Peyer's patch (tissue), 4 donors: Measurements from ENCODE around the gene RAD54L.

Experiments used
- CTCF ChIP-seq, 6 experiments: fragments of 450-650 bp in 4 of 6; fragments of 200-600 bp in 2 of 6; sonication (generic) in 1 of 6; IDR thresholded peaks; one replicate each; pipeline ENCODE4 v1.5.1; 2017 to 2019; ENCODE audit warnings: antibody characterized with exemption in 6 of 6, mild to moderate bottlenecking in 3 of 6, moderate library complexity in 1 of 6
- POLR2A ChIP-seq, 2 donors: fragments of 450-650 bp; IDR thresholded peaks; one replicate each; pipeline ENCODE4 v1.5.1; 2017; ENCODE audit warnings: antibody characterized with exemption in 2 of 2, mild to moderate bottlenecking in 2 of 2, moderate library complexity in 2 of 2

DNA sequence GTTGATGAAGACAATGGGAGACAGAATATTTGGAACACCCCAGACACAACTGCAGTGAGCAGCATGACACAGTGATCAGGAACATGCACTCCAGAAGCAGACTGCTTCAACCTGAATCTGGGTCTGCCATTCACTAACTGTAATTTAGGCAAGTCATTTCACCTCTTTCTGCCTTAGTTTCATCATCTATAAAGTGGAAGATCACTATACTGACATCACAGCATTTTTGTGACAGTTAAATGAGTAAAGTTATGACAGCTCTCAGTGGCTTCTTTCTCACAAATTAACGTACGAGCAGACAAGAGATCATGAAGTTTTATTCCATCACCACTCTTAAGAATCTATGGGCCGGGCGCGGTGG lies 41.6 kb downstream of the RAD54L start:
- TF ChIP-seq CTCF (IDR thresholded peaks at IDR 0.05) (no peak), POLR2A (IDR thresholded peaks at IDR 0.05) (no peak)
